GM19023 (cell line): ENCODE results near the gene MRPL10.

ENCODE experiments used
- ATAC-seq: cut with Tn5 transposase; IDR thresholded peaks from one replicate; pipeline ENCODE4 v1.9.1; 2021; ENCODE audit warnings: mild to moderate bottlenecking, moderate library complexity; ENCODE audit not compliant: unreplicated experiment

MRPL10 gene

DNA sequence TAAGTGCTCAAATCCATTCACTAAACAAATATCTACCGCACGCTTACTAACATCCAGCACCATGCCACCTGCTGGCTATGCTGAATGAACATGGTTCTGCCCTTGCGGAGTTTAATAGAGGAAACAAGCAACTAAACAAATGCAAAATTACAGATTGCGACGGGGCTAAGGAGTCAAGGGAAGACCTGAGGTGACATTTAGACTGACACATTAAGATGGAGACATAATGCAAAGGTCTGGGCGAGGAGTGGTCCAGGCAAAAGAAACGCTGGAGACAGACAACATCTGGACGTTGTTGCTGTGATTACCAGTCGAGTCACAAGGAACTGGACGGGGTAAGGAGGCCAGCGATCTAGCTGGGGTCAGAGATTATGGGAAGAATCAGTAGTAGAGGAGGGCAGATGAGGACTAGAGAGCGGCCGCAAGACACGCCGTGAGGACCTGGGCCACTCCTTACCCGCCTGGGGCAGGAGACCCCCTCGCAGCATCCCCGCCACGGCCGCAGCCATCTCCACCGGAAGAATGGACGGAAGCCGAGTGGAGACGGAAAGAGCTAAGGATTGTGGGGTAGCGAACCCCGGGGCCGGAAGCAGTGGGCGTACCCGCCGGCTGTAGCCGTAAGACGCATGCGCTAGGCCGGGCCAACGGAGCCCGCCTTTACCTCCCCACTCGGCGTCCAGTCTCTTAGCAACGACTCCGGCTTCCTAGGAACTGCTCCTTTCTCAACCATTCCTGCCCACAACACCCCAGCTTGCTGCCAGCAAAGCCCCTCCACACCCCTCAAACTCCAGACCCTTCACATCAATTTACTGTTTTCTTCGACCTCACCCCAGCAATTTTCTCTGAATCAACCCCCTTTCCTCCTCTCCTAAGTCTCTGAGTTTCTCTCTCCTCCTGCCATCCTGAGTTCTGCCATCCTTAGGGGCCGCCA is at the start of gene MRPL10, which contains the start of gene LRRC46:
Gene MRPL10 (minus strand): TSS at position 539 of the 931 bp plus-strand sequence. CDS start 30 bp downstream, at position 509.
Gene LRRC46 (plus strand): TSS at position 668 of the 931 bp plus-strand sequence. CDS start 320 bp downstream, outside the sequence.
- peak; percentile 87 for ATAC-seq

DNA sequence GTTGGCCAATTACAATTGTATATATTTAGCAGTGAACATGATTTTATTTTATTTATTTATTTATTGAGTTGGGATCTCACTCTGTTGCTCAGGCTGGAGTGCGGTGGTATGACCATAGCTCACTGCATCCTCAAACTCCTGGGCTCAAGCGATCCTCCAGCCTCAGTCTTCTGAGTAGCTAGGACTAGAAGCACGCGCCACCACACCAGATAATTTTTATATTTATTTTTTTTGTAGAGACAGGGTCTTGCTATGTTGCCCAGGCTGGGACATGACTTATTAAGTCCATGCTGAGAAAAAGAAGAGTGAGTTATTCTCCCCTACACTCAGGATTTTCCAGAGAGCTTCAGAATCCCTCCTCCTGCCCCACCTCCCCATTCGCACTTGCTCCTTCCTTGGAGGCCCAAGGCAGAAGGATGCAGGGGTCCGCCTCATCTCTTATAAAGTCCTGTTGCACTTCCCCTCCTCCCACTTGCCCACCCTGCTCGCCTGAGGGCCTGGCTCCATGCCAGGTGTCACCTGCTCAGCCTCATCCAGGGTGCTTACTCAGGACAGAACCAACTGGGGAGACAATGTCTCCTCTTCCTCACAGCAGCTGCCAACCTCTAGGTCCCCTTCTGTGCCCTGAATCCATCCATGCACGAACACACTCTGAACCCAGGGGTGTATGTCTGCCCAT is 48.6 kb upstream of the MRPL10 start:
- no peak for ATAC-seq

- no peak for ATAC-seq
Measured at GRCh38 chr17:47879028-47879585, 47.8 kb upstream of the MRPL10 start.

DNA sequence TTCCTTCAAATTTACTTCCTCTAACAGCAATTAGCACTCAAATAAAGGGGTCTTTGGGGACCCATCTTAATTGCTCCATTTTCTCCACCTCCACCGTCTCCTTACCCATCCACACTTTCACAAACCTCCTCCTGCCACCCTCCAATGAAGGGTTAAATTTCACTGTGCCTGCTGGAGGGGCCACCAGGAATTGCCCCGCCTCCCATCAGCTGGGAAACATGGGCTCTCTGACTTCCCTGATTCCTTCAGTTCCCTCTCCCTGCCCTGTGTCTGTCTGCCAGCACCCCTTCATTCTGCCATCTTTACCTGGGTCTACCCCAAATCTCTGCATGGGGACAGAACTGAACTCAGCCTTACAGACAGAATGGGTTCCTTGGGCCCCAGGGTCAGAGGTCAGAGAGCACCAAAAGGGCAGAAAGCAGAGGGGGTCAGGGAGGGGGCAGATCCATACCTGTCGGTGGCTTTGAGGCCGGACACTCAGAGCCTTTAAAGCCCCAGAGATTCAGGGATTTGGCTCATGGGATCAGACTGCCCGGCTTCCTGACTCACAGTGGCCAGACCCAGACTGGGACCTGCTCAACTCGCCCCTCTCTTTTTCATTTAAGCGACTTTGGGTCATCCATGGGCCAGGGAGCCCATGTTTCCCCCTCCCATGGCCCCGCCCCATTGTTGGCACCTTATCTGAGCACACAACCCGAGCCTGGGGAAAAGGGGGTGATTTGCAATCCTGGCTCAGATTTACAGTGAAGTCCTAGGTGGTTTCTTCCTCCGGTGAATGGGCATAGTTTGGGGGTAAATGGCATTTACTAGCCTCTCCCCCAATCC is 47.1 kb upstream of the MRPL10 start:
- no peak for ATAC-seq

DNA sequence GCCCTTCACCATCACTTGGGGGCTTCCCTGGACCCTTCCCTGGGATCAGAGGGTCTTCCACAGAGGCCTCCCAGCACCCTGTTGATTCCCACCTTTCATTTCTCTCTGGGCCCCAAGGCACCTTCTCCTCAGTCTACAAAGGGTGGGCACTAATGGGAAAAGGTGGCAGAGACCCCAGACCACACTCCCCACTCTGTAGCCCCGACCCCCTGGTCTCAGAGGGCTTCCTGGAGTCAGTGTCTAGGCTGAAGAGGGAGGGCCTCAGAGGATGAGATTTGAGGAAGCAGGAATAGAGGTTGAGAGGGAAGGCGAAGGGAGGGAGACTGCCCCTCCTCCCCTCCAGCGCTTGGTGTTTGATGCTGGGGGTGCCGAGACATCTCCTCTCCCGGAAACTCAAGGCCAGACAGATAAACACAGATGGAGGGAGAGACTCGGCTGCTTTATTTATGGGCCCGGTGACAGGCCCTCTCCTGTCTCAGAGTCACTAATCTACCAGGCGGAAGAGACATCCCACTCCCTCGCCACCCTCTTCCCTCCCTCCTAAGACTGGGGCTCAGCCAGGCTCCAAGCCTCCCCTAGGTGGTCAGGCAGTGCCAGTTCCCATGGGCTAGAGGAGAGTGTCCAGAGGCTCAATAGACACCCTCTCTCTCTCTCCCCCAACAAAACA is 46.2 kb upstream of the MRPL10 start:
- no peak for ATAC-seq

DNA sequence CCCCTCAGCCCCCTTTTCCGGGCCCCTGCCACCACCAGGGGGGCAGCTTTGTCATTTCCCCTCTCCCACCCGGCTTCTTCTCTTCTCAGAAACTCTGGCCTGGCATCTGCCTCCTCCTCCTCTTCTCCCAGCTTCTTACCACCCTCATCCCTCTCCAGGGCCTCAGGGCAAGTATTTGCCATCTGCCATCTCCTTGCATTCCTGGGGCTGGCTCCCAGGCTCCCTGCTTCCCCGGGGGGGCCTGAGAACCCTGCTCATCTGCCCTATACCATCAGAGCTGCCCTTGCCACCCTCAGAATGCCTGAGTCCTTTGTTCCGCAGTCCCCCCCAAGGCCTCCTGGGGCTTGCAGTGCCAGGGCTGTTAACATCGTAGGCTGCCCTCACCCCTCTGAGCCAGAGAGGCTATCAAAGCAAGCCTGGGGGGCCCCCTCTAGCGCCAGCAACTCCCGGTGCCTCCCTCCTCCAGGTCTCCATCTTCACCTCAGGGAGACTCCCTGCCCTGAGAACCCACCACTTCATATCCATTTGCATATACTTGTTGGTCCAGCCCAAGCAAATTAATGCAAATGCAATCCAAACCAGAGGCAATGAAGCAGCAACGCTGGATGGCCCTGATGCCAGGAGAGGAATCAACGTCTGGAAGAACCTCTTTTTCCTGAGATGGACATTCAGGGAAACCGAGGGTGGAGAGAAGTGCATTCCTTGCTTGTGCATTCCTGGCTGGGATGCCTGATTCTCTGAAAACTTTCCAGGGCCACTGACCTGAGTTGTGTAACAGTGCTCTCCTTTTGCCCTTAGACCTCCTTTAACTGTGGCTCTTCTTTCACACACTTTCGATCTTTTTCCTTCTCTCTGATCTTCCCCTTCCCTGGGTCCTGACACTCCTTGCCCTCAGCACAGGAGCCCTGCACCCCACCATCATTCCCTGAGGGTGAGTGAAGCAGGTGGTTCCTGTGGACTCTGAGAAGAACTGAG is 44.0 kb upstream of the MRPL10 start:
- no peak for ATAC-seq

- ATAC-seq, result no peak
Measured at GRCh38 chr17:47873200-47874090, 42.1 kb upstream of the MRPL10 start.

- ATAC-seq, result no peak
Measured at GRCh38 chr17:47872651-47873161, 41.4 kb upstream of the MRPL10 start.

DNA sequence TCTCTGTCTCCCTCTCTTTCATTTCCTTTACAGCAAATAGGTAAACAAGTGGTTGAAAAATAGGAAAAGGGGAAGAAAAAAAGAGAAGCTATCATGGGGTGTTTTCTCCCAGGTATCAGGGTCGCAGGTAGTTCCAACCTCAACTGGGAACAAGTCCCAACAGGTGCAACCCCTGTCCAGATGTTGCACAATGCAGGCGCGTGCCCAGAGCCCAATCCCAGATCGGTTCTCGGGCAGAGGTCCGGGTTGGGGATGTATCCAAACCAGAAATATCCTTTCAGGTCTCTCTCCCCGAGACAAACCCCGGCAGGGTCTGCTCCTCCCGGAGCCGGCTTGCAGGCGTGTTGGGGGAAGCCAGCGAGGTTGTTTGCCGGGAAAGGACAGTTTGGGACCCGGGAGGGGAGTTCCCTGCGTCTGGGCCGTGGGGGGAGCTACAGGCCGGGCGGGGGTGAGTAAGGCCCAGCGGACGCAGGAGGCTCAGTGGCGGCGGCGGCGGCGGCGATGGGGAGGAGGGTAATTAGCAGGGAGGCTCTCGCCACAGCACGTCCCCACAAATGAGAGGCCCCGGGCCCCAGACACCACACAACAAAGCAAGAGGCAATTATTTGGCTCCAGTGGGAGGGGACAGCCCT is 40.8 kb upstream of the MRPL10 start:
- ATAC-seq, result no peak

DNA sequence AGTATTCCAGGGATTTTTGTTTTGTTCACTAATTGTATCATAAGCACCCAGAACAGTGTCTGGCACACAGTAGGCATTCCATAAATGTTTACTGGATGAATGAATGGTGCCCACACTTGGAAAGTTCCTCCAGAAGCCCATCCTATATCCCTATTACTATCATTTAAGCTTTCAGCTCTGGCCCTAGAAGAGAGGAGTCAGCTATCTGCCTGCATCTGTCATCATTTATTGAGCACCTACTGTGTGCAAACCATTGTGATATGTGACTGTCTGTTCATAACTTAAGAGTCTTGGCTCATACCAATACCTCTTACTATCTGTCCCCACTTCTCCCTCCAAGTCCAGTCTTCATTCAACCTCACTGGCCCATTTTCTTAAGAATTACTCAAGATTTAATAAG is 39.7 kb upstream of the MRPL10 start:
- ATAC-seq, result no peak

DNA sequence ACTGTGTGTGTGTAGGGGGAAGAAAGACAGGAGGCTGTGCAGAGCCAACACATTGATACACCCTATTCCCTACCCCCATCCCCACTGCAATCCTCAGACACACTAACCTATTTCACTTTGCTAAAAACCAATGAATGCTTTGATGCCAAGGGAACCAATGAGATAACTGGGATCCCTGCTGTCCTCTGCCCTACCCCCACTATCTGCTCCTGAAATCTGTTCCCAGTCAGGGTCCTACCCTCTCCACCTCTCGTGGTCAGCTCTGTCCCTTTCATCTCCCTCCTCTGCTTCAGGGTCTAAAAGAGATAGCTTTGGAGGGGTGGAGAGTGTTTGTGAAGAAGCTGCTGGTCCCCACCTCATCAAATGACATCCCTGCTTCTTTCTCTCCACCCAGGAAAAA is 38.7 kb upstream of the MRPL10 start:
- no peak for ATAC-seq

GRCh38 chr17:47869114-47869513 is 37.8 kb upstream of the MRPL10 start:
- no peak for ATAC-seq

DNA sequence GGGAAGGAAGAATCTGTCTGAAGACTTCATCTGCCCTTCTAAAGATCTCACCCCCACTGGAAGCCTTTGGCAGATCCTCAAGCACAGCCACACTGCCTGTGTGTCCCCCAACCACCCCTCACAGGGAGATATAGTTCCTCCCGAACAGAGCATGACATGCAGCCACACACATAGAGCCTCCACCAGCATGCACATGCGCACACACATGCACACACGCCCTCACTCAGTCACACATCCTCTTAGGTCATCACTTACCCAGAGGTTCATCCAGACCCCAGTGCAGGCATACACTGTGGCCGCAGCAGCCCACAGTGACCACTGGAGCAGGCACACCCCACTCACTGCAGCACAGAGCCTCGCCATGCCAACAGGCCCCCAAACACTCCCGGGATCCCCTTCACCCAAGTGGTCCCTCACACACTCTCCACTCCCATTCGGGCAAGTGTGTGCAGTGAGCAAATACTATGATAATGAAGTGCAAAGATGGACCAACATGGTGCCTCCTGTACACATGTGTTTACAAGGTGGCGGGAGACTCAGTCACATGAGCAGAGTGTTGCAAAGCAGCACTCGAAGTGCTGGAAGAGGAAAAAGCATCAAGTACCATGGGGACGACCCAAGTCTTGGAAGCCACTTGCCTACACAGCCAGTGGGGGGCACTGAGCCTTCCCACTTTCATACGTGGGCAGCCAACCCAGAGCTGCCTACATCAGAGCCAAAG is 36.6 kb upstream of the MRPL10 start:
- no peak for ATAC-seq

- ATAC-seq, result no peak
Measured at GRCh38 chr17:47866941-47867340, 35.6 kb upstream of the MRPL10 start.

DNA sequence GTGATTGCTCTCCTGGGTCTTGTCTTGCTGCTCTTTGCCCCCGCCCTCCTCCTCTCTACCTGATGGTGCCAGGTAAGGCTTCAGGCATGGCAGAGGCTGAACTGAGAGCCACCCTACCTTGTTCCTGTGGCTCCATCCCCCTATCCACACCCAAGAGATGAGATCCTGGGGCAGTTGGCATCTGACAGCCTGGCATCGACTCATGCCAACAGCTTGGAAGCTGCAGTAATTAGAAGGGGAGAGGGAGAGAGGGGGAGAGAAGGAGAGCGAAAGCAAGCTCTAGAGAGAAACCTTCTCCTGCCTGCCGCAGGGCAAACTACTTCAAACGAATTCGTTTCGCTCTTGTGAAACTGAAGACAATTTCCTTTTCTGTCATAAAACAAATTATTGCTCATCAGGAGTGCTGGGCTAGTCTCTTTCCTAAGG is 33.5 kb upstream of the MRPL10 start:
- no peak for ATAC-seq

DNA sequence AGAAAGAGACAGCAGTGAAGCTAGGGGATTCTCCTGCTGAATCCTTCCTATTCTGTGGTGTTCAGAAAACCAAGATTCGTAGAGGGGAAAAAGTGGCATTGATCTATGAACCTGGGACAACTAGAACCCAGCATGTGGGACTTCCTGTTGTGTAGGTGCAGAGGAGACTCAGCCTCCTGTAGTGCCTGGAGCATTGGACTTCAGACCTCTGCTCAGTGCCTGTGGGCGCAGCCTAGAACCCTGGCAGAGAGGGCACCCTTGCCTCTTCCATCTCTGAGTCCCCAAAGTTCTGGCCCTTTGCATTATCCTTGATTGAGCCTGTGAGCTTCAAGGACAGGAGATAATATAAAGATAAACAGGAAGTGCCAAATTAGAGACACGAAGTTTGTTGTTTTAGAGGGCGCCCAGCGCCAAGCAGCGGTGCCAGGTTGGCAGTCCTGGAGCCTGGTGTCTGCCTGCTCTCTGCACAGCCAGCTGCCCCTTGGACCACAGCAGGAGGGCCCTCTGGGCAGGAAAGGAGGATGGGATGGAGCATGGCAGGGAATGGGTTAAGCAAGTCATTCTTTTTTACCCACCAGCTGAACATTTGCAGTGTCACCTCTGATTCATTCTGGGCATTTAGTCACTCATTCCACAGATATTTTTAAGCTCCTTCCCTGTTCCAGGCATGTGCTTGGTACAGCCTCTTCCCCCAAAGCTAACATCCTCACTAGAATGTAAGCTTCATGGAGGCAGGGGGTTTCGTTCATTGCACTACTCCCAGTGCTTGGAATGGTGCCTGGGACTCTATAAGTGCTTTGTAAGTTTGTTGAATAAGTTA is 31.5 kb upstream of the MRPL10 start:
- no peak for ATAC-seq
